ENCODE results near the gene LYRM1.

LYRM1 gene

DNA sequence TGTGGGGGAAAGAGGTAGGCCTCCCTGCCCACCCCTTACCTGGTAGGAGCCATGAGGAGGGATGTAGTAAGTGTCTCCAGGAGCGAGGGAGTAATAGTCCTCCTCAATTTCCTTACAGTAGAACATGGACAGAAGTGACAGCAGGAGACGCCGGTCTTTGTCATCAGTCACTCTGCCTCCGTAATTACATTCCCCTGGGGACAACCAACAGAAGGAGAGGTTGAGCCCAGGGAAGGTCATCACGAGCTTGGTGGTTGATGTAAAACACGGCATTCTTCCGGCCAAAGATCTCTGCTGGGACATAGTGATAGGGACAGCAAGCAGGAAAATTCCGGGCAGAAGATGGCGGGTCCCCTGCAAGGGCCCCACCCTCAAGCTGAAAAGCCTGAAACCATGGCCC lies 47.9 kb downstream of the LYRM1 start:
- no peak overlapping the region for H3K4me3 ChIP-seq (ENCODE audit: low read depth, low read length)
- TF ChIP-seq CTCF (IDR thresholded peaks at IDR 0.05; ENCODE audit: low read depth, low read length): no peak
- DNase-seq (ENCODE audit: low read depth, low spot score): no peak
- in situ Hi-C loops (cut with HindIII; ENCODE audit: low sequenced_read_pairs): no loop called here

- TF ChIP-seq CTCF (IDR thresholded peaks at IDR 0.05; ENCODE audit: low read depth, low read length): no peak
- no peak for DNase-seq (ENCODE audit: low read depth, low spot score)
- no peak overlapping the region for H3K4me3 ChIP-seq (ENCODE audit: low read depth, low read length)
- in situ Hi-C loops (cut with HindIII; ENCODE audit: low sequenced_read_pairs): no loop called here
Measured at GRCh38 chr16:20949660-20950059, 49.1 kb downstream of the LYRM1 start.

GRCh38 chr16:20950294-20950693 lies 49.7 kb downstream of the LYRM1 start:
- H3K4me3 ChIP-seq (ENCODE audit: low read depth, low read length): no peak overlapping the region
- DNase-seq (ENCODE audit: low read depth, low spot score): no peak
- no peak for TF ChIP-seq CTCF (IDR thresholded peaks at IDR 0.05; ENCODE audit: low read depth, low read length)
- in situ Hi-C loops (cut with HindIII; ENCODE audit: low sequenced_read_pairs): no loop called here

- in situ Hi-C loops (cut with HindIII; ENCODE audit: low sequenced_read_pairs): no loop called here
- TF ChIP-seq CTCF (IDR thresholded peaks at IDR 0.05; ENCODE audit: low read depth, low read length): no peak
- H3K4me3 ChIP-seq (ENCODE audit: low read depth, low read length): no peak overlapping the region
- DNase-seq (ENCODE audit: low read depth, low spot score): no peak
Measured at GRCh38 chr16:20952139-20952920, 51.8 kb downstream of the LYRM1 start.

- TF ChIP-seq CTCF (IDR thresholded peaks at IDR 0.05; ENCODE audit: low read depth, low read length): no peak
- no peak for DNase-seq (ENCODE audit: low read depth, low spot score)
- in situ Hi-C loops (cut with HindIII; ENCODE audit: low sequenced_read_pairs): no loop called here
- no peak overlapping the region for H3K4me3 ChIP-seq (ENCODE audit: low read depth, low read length)
Measured at GRCh38 chr16:20954574-20954973, 54.0 kb downstream of the LYRM1 start.

DNA sequence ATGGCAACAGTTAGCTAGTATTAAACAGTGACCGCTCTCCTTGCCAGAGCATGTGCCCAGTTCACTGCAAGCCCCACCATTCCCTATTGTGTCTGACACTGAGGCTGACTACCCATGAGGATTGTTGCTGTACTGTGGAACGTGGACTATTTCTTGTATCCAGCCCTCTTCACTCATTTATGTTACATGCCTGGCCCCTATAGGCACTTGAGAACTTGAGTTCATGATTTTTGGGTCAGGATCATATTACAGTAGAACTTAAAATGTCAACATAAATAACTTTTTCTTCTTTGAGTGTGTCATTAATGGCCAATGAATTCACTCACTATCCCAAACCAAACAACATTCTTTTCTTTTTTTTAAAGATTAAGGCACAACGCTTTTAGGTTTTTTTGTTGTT lies 55.7 kb downstream of the LYRM1 start:
- in situ Hi-C loops (cut with HindIII; ENCODE audit: low sequenced_read_pairs): no loop called here
- no peak for DNase-seq (ENCODE audit: low read depth, low spot score)
- no peak for TF ChIP-seq CTCF (IDR thresholded peaks at IDR 0.05; ENCODE audit: low read depth, low read length)

More for the DNA sequence above, 55.7 kb downstream of the LYRM1 start:
- H3K4me3 ChIP-seq (ENCODE audit: low read depth, low read length): no peak overlapping the region

Measured in astrocyte of the spinal cord (primary cell).